NCI-H2107 (cell line): ENCODE measurements around the gene PYGB.

Source experiments
- DNase-seq: peaks from one replicate; lab custom pipeline; 2025; lab: John Stamatoyannopoulos, UW

PYGB gene

DNA sequence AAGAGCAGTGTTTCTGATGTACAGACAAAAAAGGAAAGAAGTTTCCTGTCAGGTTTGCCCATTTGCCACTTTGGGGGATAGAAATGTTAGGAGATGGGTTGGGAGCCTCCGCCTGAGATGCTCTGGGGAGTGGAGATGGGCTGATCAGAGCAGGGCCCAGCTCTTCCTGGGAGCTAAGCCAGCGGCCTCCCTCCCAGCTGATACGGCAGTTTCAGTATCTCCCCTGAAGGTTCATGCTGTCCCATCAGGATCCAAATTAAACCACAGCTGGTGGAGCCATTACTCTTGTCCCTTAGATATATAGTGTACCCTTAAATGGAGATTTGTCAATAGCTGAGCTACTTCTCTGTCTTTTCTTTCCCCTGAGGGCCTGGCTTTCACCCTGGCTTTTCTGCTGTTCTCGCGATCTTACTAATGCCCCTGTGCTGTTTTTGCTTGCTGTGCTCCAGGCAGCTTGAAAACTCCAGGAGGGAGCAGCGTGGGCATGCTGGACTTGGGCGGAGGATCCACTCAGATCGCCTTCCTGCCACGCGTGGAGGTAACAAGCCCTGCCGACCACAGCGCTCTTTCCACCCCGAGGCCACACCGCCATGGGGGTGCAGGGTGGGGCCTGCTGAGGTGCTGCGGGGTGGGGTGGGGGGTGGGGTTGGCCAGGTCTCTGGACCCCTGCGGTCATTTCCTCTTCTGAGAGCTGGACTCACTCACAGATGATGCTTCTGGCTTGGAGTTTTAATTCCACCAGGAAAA, 31.5 kb upstream of the PYGB start:
- no peak for DNase-seq

DNA sequence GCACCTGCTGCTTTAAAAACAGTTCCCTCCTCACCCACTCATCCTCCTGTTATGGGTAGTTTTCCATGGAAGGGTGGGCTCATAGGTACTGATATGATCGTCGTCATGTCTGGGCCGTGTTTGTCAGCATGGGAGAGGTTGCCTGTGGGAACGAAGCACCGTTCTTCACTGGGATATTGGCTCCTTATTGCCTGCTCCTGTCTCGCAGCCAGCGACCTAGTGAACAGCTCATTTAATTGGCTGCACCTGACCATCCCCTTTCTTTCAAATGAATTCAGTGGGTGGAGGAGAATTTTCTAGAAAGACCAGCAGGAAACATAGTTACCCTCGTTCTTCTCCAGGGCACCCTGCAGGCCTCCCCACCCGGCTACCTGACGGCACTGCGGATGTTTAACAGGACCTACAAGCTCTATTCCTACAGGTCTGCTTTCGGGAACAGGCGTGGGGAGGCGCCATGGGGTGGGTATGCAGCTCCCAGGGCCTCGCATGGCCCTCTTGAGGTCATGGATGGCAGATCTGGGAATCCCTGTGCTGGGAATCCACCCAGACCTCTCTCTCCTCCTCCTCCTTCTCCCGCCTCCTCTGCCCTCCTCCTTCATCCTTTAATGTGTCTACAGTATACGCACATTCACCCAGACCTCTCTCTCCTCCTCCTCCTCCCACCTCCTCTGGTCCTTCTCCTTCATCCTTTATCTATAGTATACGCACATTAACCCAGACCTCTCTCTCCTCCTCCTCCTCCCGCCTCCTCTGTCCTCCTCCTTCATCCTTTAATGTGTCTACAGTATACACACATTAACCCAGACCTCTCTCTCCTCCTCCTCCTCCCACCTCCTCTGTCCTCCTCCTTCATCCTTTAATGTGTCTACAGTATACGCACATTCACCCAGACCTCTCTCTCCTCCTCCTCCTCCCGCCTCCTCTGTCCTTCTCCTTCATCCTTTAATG, 30.4 kb upstream of the PYGB start:
- no peak for DNase-seq

DNA sequence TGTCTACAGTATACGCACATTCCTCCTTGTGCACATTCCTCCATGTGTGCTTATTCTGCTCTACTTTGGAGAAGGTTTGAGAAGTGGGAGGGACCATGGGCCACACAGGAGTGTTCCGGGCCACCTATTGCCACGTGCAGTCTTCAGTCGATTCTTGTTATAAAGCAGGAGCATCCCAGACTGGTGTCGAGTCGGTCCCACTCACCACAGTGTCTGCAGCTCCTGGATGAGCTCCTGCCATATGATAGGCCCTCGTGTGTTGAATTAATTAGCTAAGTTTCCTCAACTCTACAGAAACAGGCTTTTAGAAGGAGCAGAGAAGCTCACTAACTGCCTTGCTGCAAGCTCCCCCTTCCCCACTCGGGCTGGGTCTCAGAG, 29.8 kb upstream of the PYGB start:
- no peak for DNase-seq

DNA sequence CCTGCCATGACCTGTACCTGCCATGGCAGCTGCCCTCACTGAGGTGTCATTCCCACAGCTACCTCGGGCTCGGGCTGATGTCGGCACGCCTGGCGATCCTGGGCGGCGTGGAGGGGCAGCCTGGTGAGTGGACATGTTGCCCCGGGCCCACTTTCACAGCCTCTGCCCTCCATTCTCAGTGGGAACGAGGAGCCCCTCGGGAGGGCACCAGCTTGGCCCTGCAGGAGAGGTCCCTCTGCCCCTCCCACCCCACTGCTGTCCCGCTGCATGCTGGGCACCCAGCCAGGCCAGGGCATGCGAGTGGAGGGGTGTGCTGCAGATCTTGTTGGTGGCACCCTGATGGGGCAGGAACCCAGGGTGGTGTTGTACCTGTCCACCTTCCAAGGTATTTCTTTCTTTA, 29.4 kb upstream of the PYGB start:
- no peak for DNase-seq

DNA sequence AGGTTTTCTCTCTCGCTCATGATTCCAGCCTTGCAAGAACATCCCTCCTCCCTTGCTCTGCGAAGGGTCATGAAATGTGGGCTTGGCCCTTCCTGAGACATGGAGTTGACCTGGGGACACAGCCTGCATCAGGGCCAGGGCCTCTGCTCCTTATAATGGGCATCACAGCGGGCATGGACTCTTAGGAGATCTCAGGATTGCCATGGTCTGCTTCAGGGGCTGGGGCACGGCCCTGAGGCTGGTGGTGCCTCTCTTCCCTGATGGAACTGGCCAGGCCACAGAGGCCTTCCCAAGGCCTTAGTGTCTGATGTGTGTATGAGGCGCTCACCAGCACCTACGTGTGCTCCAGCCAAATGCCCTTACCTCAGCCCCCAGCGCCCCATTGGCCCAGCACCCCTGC, 28.5 kb upstream of the PYGB start:
- DNase-seq: no peak

DNA sequence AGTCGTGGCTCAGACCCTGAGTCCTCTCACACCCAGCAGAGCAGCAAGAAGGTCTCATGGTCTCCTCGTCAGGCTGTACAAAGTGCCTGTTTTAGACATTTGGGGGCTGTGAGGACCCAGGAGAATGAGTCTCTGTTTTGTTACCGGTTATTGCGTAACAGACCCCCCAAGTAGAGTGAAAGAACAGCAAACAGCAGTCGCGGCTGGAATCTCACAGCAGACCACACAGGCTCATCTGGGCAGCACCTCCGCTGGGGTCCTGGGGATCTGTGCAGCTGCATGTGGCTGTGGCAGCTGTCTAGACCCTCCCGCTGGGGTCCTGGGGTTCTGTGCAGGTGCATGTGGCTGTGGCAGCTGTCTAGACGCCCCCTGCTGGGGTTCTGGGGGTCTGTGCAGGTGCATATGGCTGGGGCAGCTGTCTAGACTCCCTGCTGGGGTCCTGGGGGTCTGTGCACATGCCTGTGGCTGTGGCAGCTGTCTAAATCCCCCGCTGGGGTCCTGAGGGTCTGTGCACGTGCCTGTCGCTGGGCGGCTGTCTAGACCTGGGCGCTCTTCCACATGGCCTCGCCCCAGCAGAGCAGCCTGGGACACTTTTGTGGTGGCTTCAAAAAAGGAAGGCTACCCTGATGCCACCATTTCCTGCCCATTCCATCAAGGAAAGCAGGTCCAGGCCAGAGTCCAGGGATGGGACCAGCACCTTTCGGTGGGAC, 27.7 kb upstream of the PYGB start:
- no peak for DNase-seq

DNA sequence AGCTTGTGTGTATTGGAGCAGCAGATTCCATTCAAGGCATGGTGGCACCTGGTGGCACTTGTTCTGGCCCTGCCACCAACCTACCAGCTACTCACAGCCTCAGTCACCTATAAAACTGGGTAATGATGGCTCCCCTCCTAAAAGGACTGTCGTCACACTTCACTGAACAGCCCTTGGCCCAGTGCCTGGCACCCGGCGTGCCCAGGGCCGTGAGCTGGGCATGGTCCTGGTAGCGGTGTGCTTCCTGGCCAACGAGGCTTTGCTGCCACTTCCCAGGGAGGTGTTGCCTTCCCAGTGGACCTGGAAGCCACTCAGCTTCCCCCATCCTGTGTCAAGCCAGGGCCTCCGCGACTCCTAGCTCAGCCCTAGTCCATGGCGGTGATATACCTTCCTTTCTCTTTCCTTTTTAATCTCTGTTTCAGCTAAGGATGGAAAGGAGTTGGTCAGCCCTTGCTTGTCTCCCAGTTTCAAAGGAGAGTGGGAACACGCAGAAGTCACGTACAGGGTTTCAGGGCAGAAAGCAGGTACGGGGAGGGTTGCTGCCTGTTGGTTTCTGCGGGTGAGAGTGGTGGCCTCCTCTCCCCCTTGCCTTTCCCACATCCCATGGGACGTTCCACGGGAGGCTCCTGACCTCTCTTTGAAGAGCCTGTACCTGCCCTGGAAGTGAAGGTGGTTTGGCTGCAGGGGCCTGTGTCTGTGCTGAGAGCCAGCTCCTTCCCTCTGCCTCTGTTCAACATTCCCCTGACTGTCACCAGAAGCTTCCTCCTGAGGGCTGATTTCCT, 26.9 kb upstream of the PYGB start:
- DNase-seq: peak; percentile 44

DNA sequence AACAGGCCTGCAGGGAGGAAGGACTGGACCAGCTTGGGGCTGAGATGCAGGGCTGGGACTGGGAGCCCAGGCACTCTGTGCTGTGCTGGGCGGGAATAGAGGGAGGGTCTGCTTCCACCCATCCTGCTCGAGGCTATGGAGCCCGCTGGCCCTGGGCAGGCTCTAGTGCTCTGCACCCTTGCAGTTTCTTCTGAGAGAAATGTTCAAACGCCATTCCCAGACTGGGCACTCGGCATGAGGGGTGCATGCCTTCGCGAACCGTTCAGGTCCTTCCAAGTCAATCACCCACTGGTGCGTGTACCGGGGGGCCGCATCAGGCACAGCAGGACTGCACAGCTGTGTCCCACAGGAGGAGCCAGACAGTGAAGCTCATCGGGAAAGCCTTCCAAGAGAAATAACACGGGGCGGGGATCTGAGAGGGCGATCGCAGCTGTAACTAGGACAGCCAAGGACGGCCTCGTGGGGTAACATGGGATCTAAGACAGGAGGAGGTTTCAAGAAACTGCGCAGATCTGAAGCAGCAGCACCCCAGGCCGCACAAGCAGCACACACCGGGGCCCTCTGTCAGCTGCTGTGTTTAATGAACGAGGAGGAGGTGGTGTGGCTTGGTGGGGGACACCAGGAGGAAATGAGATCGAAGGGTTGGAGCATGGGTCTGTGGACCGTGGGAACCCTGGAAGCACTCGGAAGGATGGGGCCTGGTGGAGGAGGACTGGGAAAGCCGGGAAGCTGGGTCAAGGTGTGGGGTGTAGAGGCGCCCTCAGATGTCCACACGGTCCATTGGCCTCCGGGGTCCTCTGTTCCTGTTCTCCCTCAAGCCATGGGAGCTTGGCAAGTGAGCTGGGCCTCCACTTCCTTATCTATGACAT, 26.1 kb upstream of the PYGB start:
- DNase-seq: no peak

DNA sequence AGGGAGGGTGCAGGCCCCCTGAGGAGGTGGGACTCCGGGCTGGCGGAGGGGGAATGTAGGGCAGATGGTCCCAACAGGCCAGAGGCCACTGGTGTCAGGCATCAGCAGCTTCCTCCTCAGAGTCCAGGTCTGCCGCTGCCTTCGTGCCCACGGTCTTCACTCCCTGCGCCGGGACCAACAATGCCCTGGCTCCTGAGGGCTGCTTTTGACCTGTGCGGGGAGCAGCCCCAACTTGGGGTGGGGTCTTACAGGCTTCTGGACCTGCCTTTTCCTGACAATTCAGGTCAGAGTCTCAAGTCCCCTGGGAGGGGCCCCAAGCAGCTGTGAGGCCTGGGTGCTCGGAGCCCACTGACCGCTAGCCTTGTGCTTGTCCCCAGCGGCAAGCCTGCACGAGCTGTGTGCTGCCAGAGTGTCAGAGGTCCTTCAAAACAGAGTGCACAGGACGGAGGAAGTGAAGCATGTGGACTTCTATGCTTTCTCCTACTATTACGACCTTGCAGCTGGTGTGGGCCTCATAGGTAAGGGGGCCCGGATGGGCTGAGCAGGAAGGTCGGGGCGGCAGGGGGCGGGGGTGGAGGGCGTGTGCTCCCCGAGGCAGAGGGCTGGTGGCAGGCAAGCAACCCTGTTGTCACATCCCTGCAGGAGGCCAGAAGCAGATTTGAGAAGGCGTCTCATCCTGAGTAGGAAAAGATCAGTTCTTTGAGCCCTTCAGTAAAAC, 25.3 kb upstream of the PYGB start:
- DNase-seq: no peak

DNA sequence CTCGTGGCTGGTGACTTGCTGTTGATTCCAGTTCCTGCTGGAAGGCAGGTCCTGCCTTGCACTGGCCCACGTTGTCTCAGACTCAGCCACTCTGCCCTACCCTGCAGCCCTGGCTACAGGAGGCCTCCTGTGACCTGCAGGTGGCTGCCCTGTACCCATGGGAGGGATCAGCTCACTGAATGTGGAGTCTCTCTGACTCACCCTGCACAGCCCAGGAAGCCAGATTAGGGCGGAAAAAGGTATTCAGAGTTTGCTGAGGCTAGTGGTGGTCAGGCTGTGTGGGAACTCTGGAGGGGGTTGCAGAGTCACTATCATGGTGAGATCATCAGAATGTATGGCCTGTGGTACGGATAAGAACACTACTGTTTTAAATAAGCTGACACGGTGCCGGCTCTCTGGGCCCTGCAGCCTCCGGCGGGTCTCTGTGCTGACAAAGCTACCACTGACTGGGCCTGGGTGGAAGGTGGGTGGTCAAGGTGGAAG, 24.7 kb upstream of the PYGB start:
- DNase-seq: no peak

DNA sequence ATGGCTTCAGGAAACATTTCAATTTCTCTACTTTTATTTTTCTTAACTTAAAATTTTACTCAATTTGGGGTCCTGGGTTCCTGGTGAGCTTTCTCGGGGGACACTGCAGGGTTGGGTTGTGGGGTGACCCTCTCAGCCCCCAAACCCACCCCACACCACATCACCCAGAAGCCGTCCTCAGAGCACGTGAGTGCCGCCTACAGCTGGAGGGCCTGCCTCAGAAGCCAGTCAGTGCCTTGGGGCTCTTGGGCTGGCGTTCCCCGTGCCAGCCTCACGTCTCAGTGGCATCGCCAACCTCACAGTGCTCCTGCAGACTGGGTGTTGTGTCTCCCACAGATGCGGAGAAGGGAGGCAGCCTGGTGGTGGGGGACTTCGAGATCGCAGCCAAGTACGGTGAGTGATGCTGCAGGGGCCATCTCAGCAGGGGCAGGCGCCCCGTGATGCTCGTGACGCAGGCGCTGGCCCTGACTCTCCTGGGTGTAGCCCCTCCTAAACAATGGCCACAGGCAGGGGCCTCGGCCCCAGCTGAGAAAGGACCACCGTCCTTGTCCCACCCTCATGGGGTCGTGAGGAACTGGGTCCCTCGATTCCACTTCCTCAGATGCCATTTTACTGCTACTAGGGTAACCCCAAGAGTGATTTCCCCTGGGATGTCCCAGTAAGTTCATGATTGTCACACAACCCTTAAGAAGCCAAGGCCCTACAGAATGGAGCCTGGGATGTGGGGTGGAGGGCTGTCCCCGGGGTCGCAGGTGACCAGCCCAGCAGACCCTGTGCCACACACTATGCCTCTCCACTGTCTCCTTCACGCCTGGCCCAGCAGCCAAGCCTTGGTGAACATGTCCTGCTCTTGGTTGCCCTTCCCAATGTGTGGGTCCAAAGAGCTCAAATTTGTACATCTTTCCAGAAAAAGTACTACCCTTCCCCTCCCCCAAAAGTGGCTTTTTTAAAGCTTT, 23.8 kb upstream of the PYGB start:
- no peak for DNase-seq

DNA sequence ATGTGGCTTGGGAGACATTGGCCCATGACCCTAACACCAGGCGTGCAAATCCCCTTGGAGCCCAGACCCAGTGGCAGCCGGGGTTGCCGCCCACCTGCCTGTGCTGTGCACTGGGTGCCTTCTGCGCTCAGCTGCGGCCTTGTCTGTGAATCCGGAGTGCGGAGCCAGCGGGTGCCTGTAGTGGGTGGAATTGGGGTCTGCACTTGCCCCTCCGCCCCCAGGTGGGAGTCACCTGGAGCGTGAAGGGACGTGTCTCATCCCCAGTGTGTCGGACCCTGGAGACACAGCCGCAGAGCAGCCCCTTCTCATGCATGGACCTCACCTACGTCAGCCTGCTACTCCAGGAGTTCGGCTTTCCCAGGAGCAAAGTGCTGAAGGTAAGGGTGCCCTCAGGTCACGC, 22.9 kb upstream of the PYGB start:
- DNase-seq: no peak

DNA sequence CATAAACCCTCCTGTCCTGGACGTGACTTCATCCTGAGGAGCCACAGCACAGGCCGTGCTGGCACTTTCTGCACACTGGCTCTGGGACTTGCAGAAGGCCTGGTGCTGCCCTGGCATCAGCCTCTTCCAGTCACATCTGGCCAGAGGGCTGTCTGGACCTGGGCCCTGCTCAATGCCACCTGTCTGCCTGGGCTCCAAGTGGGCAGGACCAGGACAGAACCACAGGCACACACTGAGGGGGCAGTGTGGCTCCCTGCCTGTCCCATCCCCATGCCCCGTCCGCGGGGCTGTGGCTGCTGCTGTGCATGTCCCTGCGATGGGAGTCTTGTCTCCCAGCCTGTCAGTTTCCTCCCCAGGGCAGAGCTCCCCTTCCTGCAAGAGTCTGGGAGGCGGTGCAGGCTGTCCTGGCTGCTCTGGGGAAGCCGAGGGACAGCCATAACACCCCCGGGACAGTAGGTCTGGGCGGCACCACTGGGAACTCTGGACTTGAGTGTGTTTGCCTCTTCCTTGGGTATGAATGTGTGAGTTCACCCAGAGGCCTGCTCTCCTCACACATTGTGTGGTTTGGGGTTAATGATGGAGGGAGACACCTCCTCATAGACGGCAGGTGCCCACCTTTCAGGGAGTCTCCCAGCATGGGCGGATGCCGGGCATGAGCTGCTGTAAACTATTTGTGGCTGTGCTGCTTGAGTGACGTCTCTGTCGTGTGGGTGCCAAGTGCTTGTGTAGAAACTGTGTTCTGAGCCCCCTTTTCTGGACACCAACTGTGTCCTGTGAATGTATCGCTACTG, 22.0 kb upstream of the PYGB start:
- no peak for DNase-seq

DNA sequence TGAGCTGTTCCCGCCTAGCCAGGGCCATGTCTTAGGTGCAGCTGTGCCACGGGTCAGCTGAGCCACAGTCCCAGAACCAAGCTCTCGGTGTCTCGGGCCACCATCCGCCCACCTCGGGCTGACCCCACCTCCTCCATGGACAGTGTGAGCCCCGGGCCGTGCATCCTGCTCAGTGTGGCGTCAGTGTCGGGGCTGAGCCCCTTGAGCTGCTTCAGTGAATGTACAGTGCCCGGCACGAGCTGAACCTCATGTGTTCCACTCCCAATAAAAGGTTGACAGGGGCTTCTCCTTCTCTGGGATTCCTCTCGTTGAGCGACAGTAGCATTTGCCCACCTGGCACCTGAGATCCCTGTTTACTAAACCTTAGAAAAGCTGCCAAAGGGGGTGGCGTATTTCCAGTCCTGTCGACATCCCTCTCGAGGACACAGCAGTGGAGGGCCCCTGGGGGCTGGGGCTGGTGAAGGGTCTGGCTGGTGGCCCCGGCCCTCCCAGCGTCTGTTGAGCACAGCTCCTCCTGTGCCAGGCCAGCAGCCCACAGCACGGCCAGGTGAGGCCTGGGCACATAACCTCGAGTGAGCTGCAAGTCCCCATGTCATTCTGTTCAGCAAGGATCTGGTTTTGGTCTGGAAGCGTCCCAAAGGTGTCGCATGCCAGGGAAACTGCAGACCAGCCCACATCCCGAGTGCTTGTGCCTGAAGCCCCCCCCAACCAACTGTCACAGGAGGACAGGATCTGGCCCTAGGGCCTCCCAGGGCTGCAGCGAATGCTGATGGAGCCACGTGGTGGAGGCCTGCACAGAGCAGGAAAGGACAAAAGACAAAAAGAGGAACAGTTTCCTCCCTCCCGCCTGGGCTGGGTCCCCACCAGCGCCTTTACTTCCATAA, 21.2 kb upstream of the PYGB start:
- no peak for DNase-seq

DNA sequence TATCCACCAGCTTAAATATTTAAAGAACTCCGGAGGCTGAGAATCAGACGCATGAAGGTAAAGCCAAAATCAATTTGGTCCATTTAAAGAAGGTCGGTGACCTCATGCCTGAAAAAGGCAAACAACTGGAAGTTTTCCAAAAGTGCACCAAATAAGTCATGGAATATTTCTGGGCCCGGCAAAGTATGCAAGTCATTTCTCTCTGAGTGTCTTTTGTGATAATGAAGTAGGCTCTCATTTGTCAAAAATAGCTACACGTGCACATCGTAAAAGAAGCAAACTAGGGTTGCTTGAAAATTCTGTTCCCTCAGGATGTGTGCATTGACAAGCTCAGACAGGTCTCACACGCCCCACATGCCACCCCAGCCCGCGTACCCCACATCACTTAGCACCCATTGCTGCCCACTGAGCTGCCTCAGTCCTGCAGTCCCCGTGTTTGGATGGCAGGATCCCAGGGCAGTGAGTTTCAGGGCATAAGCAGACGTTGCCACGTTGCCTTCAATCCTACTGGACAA, 20.5 kb upstream of the PYGB start:
- DNase-seq: no peak

DNA sequence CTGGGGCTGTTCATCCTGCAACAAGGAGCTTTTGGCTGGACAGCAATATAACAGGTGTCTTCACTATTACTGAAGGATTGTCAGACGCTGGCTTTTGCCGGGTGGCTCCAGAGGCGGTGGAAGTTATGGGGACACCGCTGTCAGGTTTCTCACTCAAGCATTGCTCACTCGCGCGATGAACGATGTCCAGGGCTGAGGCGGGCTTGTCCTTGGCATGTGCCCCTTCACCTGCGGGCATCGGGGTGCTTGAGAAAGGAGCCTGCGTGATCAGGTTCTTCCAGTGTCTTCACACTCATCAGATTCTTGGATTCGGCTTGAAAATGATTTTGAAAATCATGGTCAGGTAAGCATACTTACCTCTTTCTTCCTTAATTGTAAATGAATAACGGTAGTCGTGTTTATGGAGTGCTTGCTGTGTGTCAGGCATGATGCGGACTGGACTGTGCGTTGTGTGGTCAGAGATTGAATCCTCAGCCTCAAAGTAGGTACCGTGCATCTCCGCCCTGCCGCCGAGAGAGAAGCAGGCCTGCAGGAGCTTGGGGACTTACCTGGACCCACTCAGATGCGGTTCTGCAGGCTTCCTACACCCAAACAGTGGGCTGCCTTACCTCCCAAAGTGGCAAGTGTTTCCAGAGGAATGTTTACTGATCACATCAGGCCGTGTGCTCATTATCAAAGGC, 18.3 kb upstream of the PYGB start:
- DNase-seq: no peak
